ENCODE measurements around the gene DDX1.

DNA sequence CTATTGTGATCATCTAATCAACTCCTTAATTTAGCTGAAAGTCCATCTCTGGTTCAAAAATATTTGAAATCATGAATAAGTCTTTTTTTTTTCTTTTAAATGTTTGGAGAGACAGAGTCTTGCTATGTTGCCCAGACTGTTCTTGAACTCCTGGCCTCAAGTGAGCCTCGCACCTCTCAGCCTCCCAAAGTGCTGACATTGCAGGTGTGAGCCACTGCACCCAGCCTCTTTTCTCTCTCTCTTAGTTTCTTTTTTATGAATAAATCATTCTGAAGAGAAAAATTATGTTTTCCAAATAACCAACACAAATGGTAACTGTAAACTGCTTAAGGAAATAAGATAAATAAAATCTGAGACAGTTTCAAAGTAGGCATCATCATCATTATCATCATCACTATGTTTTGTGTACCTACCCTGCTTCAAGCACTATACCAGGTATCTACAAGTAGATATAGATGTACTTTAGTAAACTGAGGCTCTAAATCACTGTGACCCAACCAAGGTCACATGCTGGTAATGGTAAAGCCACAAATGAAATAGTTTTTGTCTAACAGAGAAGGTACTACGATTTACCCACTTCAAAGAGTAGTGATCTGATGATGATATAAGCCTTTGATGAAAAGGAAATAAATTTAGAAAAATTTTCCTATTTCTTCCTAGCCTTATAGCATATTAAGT, 25.5 kb upstream of the DDX1 start:
- TF ChIP-seq CTCF (IDR thresholded peaks at IDR 0.05) (no peak), POLR2A (IDR thresholded peaks at IDR 0.05) (no peak), POLR2AphosphoS5 (IDR thresholded peaks at IDR 0.05) (no peak)
